ENCODE measurements around the gene MAP3K1.

GRCh38 chr5:56814361-56814962 is 887 bp upstream of the MAP3K1 start:
- no peak for TF ChIP-seq POLR2A (IDR thresholded peaks at IDR 0.05)
- TF ChIP-seq CTCF (IDR thresholded peaks at IDR 0.05 in 4 of 5, conservative IDR thresholded peaks at IDR 0.05 in 1 of 5) = no peak
